ENCODE measurements around the gene IFNAR1.
"Not testable (repeated sequence)": the region's sequence is repeated elsewhere in the genome, so short reads cannot be mapped to it uniquely, and the experiment has no call there.

IFNAR1 gene

DNA sequence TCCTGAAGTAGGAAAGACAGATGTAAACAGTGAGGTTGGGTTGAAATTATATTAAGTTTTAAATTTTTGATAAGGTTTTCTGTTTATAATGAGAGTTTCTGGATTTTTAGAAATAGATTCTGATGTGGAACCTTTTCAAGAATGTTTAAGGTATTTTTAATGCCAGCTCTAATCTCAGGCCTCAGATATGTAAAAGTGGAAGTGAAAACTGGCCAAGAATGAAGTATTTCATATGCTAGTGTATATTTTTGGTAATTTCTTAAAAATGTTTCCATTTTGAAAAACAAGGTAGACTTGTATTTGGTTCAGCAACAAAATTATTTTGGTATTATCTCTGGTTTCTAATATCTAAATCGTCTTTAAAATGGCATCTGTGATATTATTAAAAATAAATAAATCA, 14.4 kb downstream of the IFNAR1 start:
- DNase-seq (ENCODE audit: insufficient read length, low spot score) (no peak), FAIRE-seq (peak; percentile 86)

DNA sequence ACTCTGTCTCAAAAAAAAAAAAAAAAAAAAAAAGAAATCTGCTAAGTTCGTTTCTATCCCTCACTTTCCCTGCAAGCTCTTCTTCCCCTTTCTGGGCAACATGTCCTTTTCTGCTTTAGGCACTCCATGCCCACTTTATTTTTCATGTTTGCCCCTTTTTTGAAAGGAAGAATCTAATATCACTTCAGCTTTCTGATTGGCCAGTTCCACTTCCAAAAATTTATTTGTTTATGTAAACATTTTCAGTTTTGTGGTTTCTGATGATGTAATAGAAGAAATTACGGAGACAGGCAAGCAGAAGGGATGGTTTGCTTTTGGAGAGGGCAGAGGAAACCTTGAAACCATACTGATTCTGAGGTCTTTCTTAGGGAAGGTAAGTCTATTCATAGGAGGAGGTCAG, 15.1 kb downstream of the IFNAR1 start:
- DNase-seq (ENCODE audit: insufficient read length, low spot score) (no peak), FAIRE-seq (peak; percentile 44)

DNA sequence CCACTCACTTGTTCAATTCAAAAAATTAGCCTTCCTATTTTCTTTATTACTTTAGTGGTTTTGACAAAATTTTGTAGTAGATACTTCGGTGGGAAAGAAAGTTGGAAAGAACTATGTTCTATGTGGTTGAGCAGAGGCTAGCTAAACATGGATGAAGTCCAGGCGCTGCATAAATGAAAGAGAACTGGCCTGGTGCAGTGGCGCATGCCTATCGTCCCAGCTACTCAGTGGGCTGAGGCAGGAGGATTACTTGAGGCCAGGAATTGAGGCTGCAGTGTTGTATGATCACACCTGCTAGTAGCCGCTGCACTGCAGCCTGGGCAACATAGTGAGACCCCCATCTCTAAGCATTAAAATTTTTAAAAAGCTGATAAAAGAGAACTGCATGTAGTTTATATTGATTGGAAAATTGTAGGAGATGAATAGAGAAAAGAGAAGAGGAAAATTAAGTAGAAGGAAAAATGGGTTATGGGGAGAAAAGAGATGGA, 21.0 kb downstream of the IFNAR1 start:
- DNase-seq (ENCODE audit: insufficient read length, low spot score) (no peak), FAIRE-seq (no peak)

DNA sequence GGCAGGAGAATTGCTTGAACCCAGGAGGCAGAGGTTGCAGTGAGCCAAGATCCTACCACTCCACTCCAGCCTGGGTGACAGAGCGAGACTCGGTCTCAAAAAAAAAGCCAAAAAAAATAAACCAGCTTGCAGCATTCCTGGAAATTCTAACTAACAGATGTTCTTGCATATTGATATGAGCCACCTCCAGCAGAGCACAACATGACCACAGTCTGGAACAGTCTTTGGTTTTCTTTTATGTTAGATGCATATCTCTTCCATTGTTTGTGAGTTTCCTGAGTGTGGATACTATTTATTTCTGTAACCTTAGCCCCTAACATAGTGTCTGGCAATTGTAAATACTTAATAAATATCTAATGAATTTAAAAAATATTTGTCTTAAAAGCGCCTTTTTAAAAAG, 23.9 kb downstream of the IFNAR1 start:
- DNase-seq (ENCODE audit: insufficient read length, low spot score) (no peak), FAIRE-seq (no peak)

DNA sequence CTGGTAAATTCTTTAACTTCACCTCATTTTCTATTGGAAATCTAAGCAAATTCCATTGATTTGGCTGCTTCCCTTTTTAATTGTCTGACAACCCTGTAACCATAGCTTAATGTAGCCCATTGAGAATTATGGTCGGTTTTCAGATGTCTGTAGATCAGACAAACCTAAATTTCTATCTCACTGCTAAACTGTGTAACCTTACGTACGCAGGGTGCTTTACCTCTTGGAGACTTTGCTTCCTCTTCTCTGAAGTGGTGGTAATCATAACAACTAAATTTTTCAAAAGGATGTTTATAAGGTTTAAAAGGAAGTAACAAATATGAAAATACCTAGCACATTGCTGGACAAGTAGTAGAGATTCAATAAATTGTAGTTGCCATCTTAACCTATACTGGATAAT, 25.9 kb downstream of the IFNAR1 start:
- DNase-seq (ENCODE audit: insufficient read length, low spot score): no peak
- FAIRE-seq: no peak

DNA sequence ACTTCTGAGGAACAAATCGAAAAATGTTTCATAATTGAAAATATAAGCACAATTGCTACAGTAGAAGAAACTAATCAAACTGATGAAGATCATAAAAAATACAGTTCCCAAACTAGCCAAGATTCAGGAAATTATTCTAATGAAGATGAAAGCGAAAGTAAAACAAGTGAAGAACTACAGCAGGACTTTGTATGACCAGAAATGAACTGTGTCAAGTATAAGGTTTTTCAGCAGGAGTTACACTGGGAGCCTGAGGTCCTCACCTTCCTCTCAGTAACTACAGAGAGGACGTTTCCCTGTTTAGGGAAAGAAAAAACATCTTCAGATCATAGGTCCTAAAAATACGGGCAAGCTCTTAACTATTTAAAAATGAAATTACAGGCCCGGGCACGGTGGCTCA, 30.6 kb downstream of the IFNAR1 start:
- DNase-seq (ENCODE audit: insufficient read length, low spot score): no peak
- peak; percentile 48 for FAIRE-seq

DNA sequence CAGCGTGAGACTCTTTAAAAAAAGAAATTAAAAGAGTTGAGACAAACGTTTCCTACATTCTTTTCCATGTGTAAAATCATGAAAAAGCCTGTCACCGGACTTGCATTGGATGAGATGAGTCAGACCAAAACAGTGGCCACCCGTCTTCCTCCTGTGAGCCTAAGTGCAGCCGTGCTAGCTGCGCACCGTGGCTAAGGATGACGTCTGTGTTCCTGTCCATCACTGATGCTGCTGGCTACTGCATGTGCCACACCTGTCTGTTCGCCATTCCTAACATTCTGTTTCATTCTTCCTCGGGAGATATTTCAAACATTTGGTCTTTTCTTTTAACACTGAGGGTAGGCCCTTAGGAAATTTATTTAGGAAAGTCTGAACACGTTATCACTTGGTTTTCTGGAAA, 31.2 kb downstream of the IFNAR1 start:
- FAIRE-seq (no peak), DNase-seq (ENCODE audit: insufficient read length, low spot score) (no peak)

DNA sequence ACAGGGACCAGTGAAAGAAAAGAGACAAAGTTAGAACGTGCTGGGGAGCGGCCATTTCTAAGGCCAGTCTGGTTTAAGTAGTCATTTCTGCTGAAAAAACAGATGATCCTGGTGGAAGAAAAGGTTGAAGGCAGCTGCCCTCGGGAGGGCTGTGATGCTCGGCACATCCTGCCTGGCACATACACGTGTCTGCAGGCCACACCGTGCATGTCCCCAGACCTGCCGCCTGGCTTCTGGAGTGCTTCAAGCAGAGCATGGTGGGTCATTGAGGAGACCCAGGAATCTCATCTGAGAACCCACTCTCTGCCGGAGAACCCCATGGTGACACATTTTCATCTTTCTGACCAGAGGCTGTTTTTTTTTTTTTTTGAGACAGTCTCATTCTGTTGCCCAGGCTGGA, 32.4 kb downstream of the IFNAR1 start:
- FAIRE-seq (no peak), DNase-seq (ENCODE audit: insufficient read length, low spot score) (no peak)

DNA sequence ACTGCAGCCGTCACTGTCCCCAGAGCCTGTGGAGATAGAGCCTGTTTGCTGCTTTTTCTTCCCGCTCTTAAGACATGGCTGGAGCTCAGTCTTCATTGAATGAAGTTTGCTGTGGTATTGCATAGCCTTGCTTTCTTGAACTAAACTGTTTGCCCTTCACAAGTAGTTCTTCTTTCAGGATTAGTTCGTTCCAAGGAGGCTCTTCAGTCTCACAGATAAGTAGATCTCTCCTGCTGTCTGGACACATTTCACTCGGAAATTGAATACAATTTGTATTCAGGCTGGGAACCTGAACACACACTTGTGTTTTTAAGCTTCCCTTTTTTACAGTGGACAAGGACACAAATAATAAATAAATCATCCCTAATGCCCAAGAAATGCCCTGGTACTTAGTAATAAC, 34.7 kb downstream of the IFNAR1 start:
- FAIRE-seq: no peak

DNA sequence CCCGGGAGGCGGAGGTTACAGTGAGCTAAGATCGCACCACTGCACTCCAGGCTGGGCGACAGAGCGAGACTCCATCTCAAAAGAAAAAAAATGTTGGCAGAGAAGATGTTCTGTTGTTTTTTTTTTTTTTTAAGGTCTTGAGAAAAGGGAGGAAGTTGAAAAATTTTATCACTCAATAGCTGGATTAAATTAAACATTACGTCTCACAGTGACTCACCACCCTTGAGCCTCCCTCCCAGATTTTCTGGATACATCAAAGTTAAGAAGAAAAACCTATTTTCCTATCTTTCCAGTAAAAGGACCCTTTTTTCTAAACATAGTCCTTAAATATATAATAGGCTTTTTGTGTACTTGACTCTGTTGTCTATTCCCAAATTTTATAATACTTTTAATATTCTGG, 35.5 kb downstream of the IFNAR1 start:
- DNase-seq (ENCODE audit: insufficient read length, low spot score) (no peak), FAIRE-seq (no peak)

More for the DNA sequence above, 34.7 kb downstream of the IFNAR1 start:
- DNase-seq (ENCODE audit: insufficient read length, low spot score): no peak

DNA sequence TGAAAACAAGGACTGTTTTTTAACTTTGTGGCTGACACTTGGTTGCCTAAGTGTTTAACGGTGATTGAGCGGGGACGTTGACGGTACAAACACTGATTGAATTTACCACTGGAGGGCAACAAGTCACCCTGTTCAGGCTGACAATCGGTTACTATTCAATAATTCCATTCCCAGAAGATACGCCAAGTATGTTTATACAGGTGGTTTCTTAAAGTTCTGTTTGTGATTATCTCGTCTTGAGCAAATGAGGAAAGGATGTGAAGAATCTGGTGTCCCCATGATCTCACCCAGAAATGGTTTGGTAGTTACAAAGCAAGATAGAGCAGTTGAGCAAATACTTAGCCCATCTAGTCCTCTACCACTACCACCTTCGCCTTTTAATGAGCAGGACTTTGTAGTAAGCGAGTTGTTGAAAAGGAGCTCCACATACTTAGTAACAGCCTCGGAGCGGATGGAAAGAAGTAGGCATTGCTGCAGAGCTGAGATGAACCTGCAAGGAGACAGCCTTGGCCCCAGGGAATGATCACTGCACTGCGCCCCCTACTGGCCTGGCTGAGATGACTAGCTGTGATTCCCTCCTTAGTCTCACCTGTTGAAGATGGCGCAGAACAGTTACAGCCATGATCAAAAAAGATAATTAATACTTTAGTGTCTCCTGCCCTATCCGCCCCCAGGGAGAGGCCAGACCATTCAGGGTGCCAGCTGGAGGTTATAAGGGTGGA, 36.3 kb downstream of the IFNAR1 start:
- DNase-seq (ENCODE audit: insufficient read length, low spot score): peak; percentile 62
- FAIRE-seq: peak; percentile 97

DNA sequence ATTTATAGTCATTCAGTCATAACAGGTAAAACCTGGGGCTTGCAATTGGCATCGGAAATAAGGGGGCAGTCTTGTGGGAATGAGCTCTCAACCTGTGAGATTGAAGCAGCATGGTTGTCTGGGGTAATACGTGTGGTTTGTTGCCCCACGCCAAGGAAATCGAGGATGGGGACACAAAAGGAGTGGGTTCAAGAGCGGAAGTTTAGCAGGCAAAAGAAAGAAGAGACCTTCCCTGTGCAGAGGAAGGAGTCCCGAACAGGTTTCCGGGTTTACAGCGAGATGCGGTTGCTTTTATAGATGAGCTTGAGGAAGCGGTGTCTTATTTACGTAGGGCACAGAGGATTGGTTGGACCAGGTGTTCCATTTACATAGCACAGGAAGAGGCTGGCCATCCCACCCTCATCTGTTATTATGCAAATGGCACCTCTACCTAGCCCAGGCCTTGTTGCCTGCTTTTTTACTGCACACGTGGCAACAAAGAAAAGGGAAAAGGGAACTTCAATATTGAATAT, 37.3 kb downstream of the IFNAR1 start:
- FAIRE-seq: no peak
- DNase-seq (ENCODE audit: insufficient read length, low spot score): no peak

DNA sequence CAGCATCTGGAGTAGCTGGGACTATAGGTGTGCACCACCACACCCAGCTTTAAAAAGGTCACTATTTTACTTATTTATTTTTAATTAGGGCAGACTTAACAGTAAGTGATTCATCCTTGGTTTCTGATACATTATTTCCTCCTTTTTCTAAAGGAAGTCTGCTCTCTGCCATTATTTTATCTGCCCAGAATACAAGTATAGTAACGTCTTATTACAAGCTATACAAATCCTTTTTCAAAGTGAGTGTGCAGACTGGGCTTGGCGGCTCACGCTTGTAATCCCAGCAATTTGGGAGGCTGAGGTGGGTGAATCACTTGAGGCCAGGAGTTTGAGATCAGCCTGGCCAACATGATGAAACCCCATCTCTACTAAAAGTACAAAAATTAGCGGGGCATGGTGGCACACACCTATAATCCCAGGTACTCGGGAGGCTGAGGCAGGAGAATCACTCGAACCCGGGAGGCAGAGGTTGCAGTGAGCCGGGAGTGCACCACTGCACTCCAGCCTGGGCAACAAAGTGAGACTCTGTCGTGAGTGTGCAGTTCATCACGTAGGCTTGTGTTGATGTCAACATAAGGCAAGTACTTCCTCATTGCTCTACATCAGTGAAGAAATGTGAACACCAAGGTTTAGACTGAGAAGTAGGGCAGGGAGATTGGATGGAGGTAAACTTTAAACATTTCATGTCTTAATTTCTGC, 39.3 kb downstream of the IFNAR1 start:
- not testable (repeated sequence) for FAIRE-seq; DNase-seq (ENCODE audit: insufficient read length, low spot score)

DNA sequence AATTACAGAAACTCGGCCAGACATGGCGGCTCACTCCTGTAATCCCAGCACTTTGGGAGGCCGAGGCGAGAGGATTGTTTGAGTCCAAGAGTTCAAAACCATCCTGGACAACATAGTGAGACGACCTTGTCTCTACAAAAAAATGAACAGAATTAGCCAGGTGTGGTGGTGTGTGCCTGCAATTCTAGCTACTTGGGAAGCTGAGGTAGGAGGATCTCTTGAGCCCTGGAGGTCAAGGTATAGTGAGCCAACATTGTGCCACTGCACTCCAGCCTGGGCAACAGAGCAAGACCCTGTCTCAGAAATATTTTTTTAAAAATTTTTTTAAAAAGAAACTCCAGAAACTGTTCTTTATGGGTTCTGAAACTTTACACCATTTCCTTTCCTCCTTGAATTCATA, 40.1 kb downstream of the IFNAR1 start:
- FAIRE-seq (no peak), DNase-seq (ENCODE audit: insufficient read length, low spot score) (no peak)

DNA sequence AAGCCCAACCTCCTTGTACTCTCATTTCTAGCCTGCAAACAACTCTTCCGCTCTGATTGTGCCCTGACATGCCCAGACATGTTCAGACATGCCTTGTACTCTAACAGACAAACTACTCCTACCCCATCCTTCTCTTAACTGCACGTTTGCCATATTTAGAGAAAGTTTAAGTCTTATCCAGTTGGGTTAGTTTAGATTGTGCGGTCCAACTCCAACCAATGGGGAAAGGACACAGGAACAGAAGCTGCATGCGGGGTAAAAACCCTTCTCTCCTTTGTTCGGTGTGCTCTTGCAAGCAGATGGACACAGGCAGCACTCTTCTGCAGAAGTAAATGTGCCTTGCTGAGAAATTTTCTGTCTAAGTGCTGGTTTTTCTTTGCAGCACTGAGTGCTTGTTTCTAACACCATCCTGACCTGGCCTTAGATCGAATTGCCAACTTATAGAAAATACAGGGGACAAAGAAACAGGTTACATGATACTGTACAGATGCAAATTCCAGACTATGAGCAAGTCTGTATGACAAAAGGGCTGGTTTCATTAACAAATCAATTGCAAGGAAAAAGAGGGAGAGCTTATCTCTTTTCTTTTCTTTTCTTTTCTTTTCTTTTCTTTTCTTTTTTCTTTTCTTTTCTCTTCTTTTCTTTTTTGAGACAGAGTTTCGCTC, 42.7 kb downstream of the IFNAR1 start:
- FAIRE-seq (no peak), DNase-seq (ENCODE audit: insufficient read length, low spot score) (no peak)

DNA sequence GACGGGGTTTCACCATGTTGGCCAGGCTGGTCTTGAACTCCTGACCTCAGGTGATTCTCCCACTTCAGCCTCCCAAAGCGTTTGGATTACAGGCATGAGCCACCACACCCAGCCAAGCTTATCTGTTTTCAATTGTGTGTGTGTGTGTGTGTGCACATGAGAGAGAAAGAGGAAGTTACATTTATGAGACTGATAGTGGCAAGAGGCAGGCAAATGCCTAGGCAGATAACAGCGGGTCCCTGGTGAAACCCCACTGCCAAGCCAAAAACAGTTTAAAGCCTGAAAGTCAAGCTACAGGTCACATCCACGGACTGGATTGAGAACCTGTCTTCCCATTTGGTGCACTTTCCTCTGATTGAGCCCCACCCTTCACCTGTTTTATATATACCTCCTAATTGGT, 43.4 kb downstream of the IFNAR1 start:
- no peak for DNase-seq (ENCODE audit: insufficient read length, low spot score)
- FAIRE-seq: no peak

DNA sequence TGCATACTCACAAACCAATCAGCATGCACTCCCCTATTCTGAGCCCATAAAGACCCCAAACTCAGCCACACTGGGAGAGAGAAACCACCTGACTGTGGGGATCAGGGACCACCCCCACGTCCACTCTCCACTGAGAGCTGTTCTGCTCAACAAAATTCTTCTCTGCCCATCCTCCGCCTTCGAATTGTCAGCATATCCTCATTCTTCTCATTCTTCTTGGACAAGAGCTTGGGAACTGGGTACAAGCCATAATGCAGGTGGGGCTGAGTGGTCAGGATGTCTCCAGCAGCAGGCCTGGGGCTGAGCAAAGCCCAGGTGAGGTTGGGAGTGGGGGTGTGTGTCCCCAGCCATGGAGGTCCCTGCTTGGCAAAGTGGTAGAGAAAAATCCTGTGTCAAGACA, 43.8 kb downstream of the IFNAR1 start:
- no peak for DNase-seq (ENCODE audit: insufficient read length, low spot score)
- no peak for FAIRE-seq

DNA sequence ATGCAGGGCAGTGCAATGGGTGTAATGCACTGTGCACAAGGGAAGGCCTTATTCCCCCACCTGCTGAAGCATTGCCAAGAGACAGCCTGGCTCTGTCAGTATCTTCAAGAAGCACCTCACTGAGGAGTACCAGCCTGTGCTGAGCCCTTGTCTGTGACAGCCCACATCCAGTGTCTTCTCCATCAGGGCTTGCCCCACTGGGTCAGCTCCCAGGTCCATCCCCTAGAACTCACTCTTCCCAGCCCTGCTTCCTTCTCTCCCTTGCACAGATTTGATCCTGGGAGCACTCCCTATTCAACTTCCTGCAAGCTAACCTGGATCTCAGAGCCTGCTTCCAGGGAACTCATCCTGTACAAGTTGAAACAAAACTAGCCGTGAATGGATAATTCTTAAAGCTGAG, 44.8 kb downstream of the IFNAR1 start:
- no peak for DNase-seq (ENCODE audit: insufficient read length, low spot score)
- no peak for FAIRE-seq

DNA sequence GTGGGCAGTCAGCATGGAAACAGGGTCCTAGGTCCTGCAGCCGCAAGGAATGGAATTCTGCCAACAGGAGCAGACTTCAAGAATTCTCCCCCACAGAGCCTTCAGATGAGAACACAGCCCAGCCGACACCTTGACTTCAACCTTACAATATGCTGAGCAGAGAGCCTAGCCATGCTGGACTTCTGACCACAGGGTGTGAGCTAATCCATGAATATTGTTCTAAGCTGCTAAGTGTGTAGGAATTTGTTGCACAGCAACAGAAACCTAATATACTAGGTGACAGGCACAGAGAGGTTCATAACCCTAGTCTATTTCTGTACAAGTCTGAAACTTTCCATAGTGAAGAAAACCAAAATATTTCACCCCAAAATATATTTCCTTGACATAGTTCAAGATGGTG, 45.5 kb downstream of the IFNAR1 start:
- DNase-seq (ENCODE audit: insufficient read length, low spot score) (no peak), FAIRE-seq (no peak)

DNA sequence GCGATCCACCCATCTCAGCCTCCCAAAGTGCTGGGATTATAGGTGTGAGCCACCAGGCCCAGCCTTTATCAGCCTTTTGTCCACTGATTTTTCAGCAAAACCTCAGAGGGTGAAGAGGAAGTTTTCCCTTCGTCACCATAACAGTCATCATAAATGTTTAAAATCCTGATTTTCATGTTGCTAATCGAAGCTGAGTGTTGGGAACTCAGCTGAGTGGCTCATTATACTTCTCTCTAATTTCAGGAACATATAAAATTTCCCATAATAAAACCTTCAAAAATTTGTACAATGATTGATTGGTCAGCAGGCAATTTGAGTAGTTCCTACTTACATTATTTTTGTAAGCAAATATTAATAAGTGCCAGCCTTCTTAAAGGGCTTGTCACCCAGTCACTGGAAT, 46.6 kb downstream of the IFNAR1 start:
- FAIRE-seq (no peak), DNase-seq (ENCODE audit: insufficient read length, low spot score) (no peak)

DNA sequence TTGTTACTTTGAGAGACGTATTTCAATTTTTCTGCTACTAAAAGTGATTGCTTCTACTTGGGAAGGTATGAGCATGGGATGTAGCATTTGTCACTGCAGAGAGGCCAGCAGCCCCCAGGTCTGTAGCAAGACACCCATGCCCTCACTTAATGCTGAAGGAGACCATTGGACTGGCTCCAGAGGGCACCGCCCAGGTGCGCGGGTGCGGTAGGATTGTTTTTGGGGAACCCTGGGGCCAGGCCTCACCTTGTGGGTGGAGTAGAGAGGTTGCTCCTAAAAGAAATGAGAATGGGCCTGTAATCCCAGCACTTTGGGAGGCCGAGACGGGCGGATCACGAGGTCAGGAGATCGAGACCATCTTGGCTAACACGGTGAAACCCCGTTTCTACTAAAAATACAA, 47.8 kb downstream of the IFNAR1 start:
- FAIRE-seq (no peak), DNase-seq (ENCODE audit: insufficient read length, low spot score) (no peak)

DNA sequence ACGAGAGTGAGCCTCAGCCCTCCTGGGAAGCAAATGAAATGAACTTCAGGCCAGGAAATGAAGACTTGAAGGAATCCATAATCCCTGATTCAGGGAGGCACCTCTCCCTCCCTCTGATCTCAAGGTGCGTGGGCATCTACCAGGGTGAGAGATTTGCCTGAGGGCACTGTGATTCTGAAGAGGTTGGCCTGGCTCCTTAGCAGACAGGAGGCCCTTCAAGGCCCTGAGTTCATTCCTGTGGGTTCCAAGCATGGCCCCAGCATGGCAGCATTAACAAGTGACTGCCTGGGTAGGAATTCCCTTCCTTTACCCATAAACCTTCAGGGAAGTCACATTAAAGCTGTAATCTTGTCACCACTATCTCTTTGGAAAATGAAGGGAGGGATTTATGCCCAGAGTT, 48.7 kb downstream of the IFNAR1 start:
- no peak for DNase-seq (ENCODE audit: insufficient read length, low spot score)
- FAIRE-seq: no peak

All from GM19239 (cell line).